Kidney (tissue), 14 donors: ENCODE results near the gene FOCAD. TPM values are rescaled to one million over a fixed set of nuclear protein-coding genes. Genes with fewer than 3 reads are reported as not detected.

Source experiments
- DNase-seq, 5 donors: peaks; one replicate each; pipeline ENCODE4 v3.0.0-alpha.2; 2013 to 2020
- FAIRE-seq: peaks from 2 replicates; lab custom pipeline; 2012; peaks lifted over from hg19 to GRCh38; lab: Jason Lieb, UNC
- H3K27ac ChIP-seq, 2 donors: one replicate each; pipeline ENCODE4 v1.7.0; 2013; ENCODE audit warnings: low read depth in 2 of 2, low read length in 2 of 2, inconsistent platforms in 1 of 2
- H3K27me3 ChIP-seq: one replicate; pipeline ENCODE4 v1.7.1; 2013; ENCODE audit warnings: low read length, inconsistent platforms; ENCODE audit not compliant: control insufficient read depth, insufficient read depth
- H3K36me3 ChIP-seq, 3 donors: one replicate each; pipeline versions ENCODE4 v1.7.0 to v1.7.1; 2013; ENCODE audit warnings: low read length in 3 of 3, control low read depth in 1 of 3, inconsistent platforms in 1 of 3; ENCODE audit not compliant: insufficient read depth in 3 of 3, control insufficient read depth in 2 of 3
- H3K4me1 ChIP-seq, 3 donors: one replicate each; pipeline versions ENCODE4 v1.7.0 to v1.7.1; 2013; ENCODE audit warnings: low read length in 3 of 3, inconsistent platforms in 1 of 3, low read depth in 1 of 3; ENCODE audit not compliant: control insufficient read depth in 2 of 3, insufficient read depth in 2 of 3
- H3K4me3 ChIP-seq, 3 donors: one replicate each; pipeline versions ENCODE4 v1.7.0 to v1.8.1; 2013; ENCODE audit warnings: low read length in 3 of 3, control low read depth in 1 of 3, inconsistent platforms in 1 of 3
- H3K9ac ChIP-seq, 3 donors: one replicate each; pipeline versions ENCODE4 v1.7.0 to v1.7.1; 2013; ENCODE audit warnings: low read length in 3 of 3, control low read depth in 1 of 3, inconsistent platforms in 1 of 3
- H3K9me3 ChIP-seq, 3 donors: one replicate each; pipeline versions ENCODE4 v1.7.0 to v1.7.1; 2013; ENCODE audit warnings: low read length in 3 of 3, control low read depth in 1 of 3, inconsistent platforms in 1 of 3; ENCODE audit not compliant: control insufficient read depth in 2 of 3, insufficient read depth in 1 of 3
- intact Hi-C: fragments of 100-400 bp; cut with DNase I; formaldehyde crosslinking; loops from one replicate; pipeline ENCODE4 v1.11.1; 2022
- polyA plus RNA-seq: library from polyadenylated mRNA; stranded (reverse); fragments of 350-450 nt; fragmentation: Illumina TruSeq; extraction: RNeasy Lipid Tissue Mini Kit (QIAGEN cat#74804); gene quantifications from one replicate; pipeline ENCODE4 v1.2.3, GENCODE V29; 2014; ENCODE audit warnings: low read depth, low replicate concordance; ENCODE audit not compliant: insufficient read depth
- total RNA-seq: library from RNA; stranded (reverse); fragmentation: NEBNext Ultra II Directional; extraction: Animal tissue kit (Norgen Biotek cat#: 25700); gene quantifications from one replicate; pipeline ENCODE4 v1.2.1, GENCODE V29; 2021
- TF ChIP-seq, protein P1 (sequence below): IDR thresholded peaks from 3 replicates; pipeline ENCODE4 v1.5.1; 2012; ENCODE audit warnings: mild to moderate bottlenecking, moderate library complexity, borderline replicate concordance; ENCODE audit not compliant: insufficient read depth; ENCODE audit errors: extremely low read depth
- donor health status: control.
- donor health status: control.
- donor health status: control.
- donor health status: control.
- donor health status: control.
- donor health status: DM: yes; HTN: yes; CAD: no.
- donor health status: Normal renal cell carcinoma (clear cell type).

The FOCAD gene
- total and polyA plus RNA-seq, 2 donors from 2014 or later = 12.2 to 35.7 TPM

- intact Hi-C loops = no loop called here
- no peaks in the 10 kb centered on the region for H3K27me3 ChIP-seq
- no peaks in the 10 kb centered on the region for H3K4me1 ChIP-seq
- H3K9ac ChIP-seq = no peak overlapping the region
- H3K27ac ChIP-seq = no peak overlapping the region
- H3K36me3 ChIP-seq = no peaks in the 10 kb centered on the region
- TF ChIP-seq, protein P1, sequence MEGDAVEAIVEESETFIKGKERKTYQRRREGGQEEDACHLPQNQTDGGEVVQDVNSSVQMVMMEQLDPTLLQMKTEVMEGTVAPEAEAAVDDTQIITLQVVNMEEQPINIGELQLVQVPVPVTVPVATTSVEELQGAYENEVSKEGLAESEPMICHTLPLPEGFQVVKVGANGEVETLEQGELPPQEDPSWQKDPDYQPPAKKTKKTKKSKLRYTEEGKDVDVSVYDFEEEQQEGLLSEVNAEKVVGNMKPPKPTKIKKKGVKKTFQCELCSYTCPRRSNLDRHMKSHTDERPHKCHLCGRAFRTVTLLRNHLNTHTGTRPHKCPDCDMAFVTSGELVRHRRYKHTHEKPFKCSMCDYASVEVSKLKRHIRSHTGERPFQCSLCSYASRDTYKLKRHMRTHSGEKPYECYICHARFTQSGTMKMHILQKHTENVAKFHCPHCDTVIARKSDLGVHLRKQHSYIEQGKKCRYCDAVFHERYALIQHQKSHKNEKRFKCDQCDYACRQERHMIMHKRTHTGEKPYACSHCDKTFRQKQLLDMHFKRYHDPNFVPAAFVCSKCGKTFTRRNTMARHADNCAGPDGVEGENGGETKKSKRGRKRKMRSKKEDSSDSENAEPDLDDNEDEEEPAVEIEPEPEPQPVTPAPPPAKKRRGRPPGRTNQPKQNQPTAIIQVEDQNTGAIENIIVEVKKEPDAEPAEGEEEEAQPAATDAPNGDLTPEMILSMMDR = no peak
- no peaks in the 10 kb centered on the region for H3K9me3 ChIP-seq
- DNase-seq = no peak
- no peak for FAIRE-seq
- no peak overlapping the region for H3K4me3 ChIP-seq
Measured at GRCh38 chr9:20749496-20750198, 65.6 kb downstream of the FOCAD start.

DNA sequence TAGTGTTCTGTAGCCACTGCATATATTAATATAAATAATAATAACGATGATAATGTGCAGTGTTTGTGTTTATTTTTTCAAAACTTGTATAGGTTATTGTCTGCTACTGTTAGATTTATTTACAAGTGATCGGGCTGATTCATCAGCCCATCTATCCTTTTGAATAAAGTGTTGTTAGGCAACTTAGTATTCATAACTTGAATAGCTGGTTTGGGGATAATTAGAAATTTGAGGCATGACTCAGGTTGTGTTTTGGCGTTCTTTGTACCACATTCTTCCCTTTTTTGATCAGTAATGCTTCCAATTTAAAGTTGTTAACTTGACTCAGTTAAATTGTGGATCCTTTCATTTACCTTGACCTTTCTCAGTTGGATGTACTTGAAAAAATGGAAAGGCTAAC is 69.7 kb downstream of the FOCAD start:
- Histone ChIP-seq H3K4me1 (no peaks in the 10 kb centered on the region), H3K36me3 (no peaks in the 10 kb centered on the region), H3K27me3 (no peaks in the 10 kb centered on the region), H3K27ac (no peak overlapping the region), H3K9me3 (no peaks in the 10 kb centered on the region), H3K4me3 (no peak overlapping the region), H3K9ac (no peak overlapping the region)
- no peak for FAIRE-seq
- TF ChIP-seq, protein P1 = no peak
- DNase-seq = no peak
- intact Hi-C loops = no loop called here

- H3K27me3 ChIP-seq = no peaks in the 10 kb centered on the region
- no peak overlapping the region for H3K27ac ChIP-seq
- H3K4me3 ChIP-seq = no peak overlapping the region
- no peak for DNase-seq
- intact Hi-C loops = no loop called here
- TF ChIP-seq, protein P1 = no peak
- no peaks in the 10 kb centered on the region for H3K4me1 ChIP-seq
- no peak for FAIRE-seq
- no peak overlapping the region for H3K9ac ChIP-seq
- no peaks in the 10 kb centered on the region for H3K36me3 ChIP-seq
- no peaks in the 10 kb centered on the region for H3K9me3 ChIP-seq
Measured at GRCh38 chr9:20754556-20754955, 70.5 kb downstream of the FOCAD start.
